H1 (cell line): ENCODE measurements around the gene SCYL1. TPM values are rescaled to one million over a fixed set of nuclear protein-coding genes. Genes with fewer than 3 reads are reported as not detected.

Experiments
- CTCF ChIA-PET: fragments of 300-600 bp; sonication (Branson Sonifier 250); formaldehyde crosslinking; loops from one replicate; lab custom pipeline; 2021; ENCODE audit not compliant: partially characterized antibody; lab: Charles Lee
- POLR2A ChIA-PET: fragments of 300-600 bp; sonication (Branson Sonifier 250); formaldehyde crosslinking; loops from one replicate; lab custom pipeline; 2021; ENCODE audit warnings: inconsistent platforms; ENCODE audit not compliant: partially characterized antibody; lab: Charles Lee
- DNase-seq, 2 experiments: peaks; one replicate each; pipeline versions ENCODE4 v3.0.0 to v3.0.0-alpha.2; 2010 to 2022; ENCODE audit warnings: low spot score in 2 of 2, low read depth in 1 of 2, mixed read lengths in 1 of 2
- FAIRE-seq: peaks from 2 replicates; lab custom pipeline; 2011; peaks lifted over from hg19 to GRCh38; lab: Jason Lieb, UNC
- H2AFZ ChIP-seq: 2 replicates; pipeline ENCODE4 v1.8.1; 2012; ENCODE audit warnings: low read length, inconsistent platforms
- H2AK5ac ChIP-seq: 2 replicates; pipeline ENCODE4 v1.6.1; 2013; ENCODE audit warnings: low read depth, low read length
- H2BK120ac ChIP-seq: replicated peaks from 2 replicates; pipeline ENCODE3; 2013; ENCODE audit warnings: low read depth, low read length, inconsistent platforms
- H2BK12ac ChIP-seq: 2 replicates; pipeline ENCODE4 v1.6.1; 2013; ENCODE audit warnings: low read depth, low read length
- H2BK15ac ChIP-seq: 2 replicates; pipeline ENCODE4 v1.6.1; 2013; ENCODE audit warnings: low read length
- H2BK20ac ChIP-seq: 2 replicates; pipeline ENCODE4 v1.6.1; 2013; ENCODE audit warnings: low read length
- H2BK5ac ChIP-seq: 2 replicates; pipeline ENCODE4 v1.6.1; 2013; ENCODE audit warnings: low read depth, low read length
- H3K14ac ChIP-seq: 2 replicates; pipeline ENCODE4 v1.6.1; 2013; ENCODE audit warnings: inconsistent platforms; ENCODE audit not compliant: insufficient read length
- H3K18ac ChIP-seq: 2 replicates; pipeline ENCODE4 v1.6.1; 2013; ENCODE audit warnings: low read length; ENCODE audit errors: extremely low read depth
- H3K23ac ChIP-seq: 2 replicates; pipeline ENCODE4 v1.6.1; 2013; ENCODE audit warnings: inconsistent platforms; ENCODE audit not compliant: insufficient read length
- H3K23me2 ChIP-seq: 2 replicates; pipeline ENCODE4 v1.6.1; 2013; ENCODE audit warnings: low read depth, low read length
- H3K27ac ChIP-seq: 2 replicates; pipeline ENCODE4 v1.6.1; 2011; ENCODE audit warnings: low read depth, low read length, inconsistent platforms
- H3K27me3 ChIP-seq, 4 experiments: replicated peaks in 1 of 4; 1 replicate in 1 of 4; 2 replicates in 3 of 4; pipeline versions ENCODE4 v1.6.1 to v1.8.1; 2011 to 2013; ENCODE audit warnings: low read length in 3 of 4, mild to moderate bottlenecking in 3 of 4, inconsistent platforms in 2 of 4, mixed read lengths in 2 of 4, moderate library complexity in 1 of 4; ENCODE audit not compliant: control insufficient read depth in 3 of 4, insufficient read depth in 3 of 4; ENCODE audit errors: extremely low read depth in 1 of 4
- H3K36me3 ChIP-seq, 4 experiments: 2 replicates each; pipeline versions ENCODE4 v1.6.1 to v1.8.1; 2011 to 2013; ENCODE audit warnings: mild to moderate bottlenecking in 4 of 4, low read length in 3 of 4, moderate library complexity in 2 of 4, control low read depth in 1 of 4, inconsistent platforms in 1 of 4; ENCODE audit not compliant: insufficient read depth in 4 of 4, control insufficient read depth in 2 of 4
- H3K4ac ChIP-seq: replicated peaks from 2 replicates; pipeline ENCODE3; 2013; ENCODE audit warnings: low read length, low read depth, mixed read lengths, inconsistent platforms; ENCODE audit not compliant: insufficient read length
- H3K4me1 ChIP-seq, 4 experiments: replicated peaks in 1 of 4; 1 replicate in 1 of 4; 2 replicates in 3 of 4; pipeline versions ENCODE4 v1.6.1 to v1.8.1; 2011 to 2013; ENCODE audit warnings: low read length in 3 of 4, inconsistent platforms in 2 of 4, mixed read lengths in 1 of 4; ENCODE audit not compliant: insufficient read depth in 4 of 4, control insufficient read depth in 3 of 4
- H3K4me2 ChIP-seq, 2 experiments: 2 replicates each; pipeline versions ENCODE4 v1.6.1 to v1.8.1; 2011 to 2013; ENCODE audit warnings: low read depth in 2 of 2, low read length in 2 of 2, control low read depth in 1 of 2, inconsistent platforms in 1 of 2, mild to moderate bottlenecking in 1 of 2; ENCODE audit not compliant: insufficient read depth in 1 of 2
- H3K4me3 ChIP-seq, 4 experiments: fragments of 200-600, 300-600 bp in 1 of 4; sonication (generic), shearing (Covaris generic), sonication (Bioruptor Twin) in 1 of 4; 2 replicates each; pipeline versions ENCODE4 v1.5.1 to v1.8.1; 2011 to 2016; ENCODE audit warnings: low read length in 4 of 4, low read depth in 3 of 4, control low read depth in 2 of 4, inconsistent platforms in 2 of 4, mild to moderate bottlenecking in 2 of 4, mixed read lengths in 1 of 4, moderate library complexity in 1 of 4; ENCODE audit not compliant: insufficient read depth in 2 of 4; ENCODE audit errors: extremely low read depth in 1 of 4
- H3K56ac ChIP-seq: replicated peaks from 2 replicates; pipeline ENCODE3; 2013; ENCODE audit warnings: low read depth, mild to moderate bottlenecking, mixed read lengths, low read length, inconsistent platforms; ENCODE audit not compliant: insufficient read length
- H3K79me1 ChIP-seq: 2 replicates; pipeline ENCODE4 v1.6.1; 2013; ENCODE audit warnings: low read depth, low read length, control low read depth
- H3K79me2 ChIP-seq, 2 experiments: 2 replicates each; pipeline versions ENCODE4 v1.6.1 to v1.8.1; 2012 to 2013; ENCODE audit warnings: low read length in 2 of 2, mild to moderate bottlenecking in 2 of 2, inconsistent platforms in 1 of 2; ENCODE audit not compliant: insufficient read depth in 2 of 2, control insufficient read depth in 1 of 2
- H3K9ac ChIP-seq, 4 experiments: replicated peaks in 1 of 4; 1 replicate in 1 of 4; 2 replicates in 3 of 4; pipeline versions ENCODE4 v1.6.1 to v1.8.1; 2011 to 2013; ENCODE audit warnings: low read depth in 3 of 4, low read length in 3 of 4, control low read depth in 2 of 4, mild to moderate bottlenecking in 2 of 4, moderate library complexity in 2 of 4, inconsistent platforms in 1 of 4; ENCODE audit errors: extremely low read depth in 1 of 4
- H3K9me3 ChIP-seq, 2 experiments: 2 replicates each; pipeline versions ENCODE4 v1.6.1 to v1.8.1; 2012 to 2013; ENCODE audit warnings: mild to moderate bottlenecking in 2 of 2, moderate library complexity in 2 of 2, control low read depth in 1 of 2, inconsistent platforms in 1 of 2, low read depth in 1 of 2, low read length in 1 of 2, mixed read lengths in 1 of 2; ENCODE audit not compliant: insufficient read depth in 2 of 2
- H4K20me1 ChIP-seq, 2 experiments: replicated peaks in 1 of 2; 2 replicates each; pipeline versions ENCODE3 to v1.8.1; 2011 to 2013; ENCODE audit warnings: inconsistent platforms in 2 of 2, low read length in 2 of 2, mild to moderate bottlenecking in 1 of 2; ENCODE audit not compliant: insufficient read depth in 2 of 2, control insufficient read depth in 1 of 2
- H4K5ac ChIP-seq: 2 replicates; pipeline ENCODE4 v1.6.1; 2013; ENCODE audit warnings: low read length, low read depth, mixed read lengths, inconsistent platforms; ENCODE audit not compliant: insufficient read length
- H4K8ac ChIP-seq: 2 replicates; pipeline ENCODE4 v1.8.0; 2013; ENCODE audit warnings: mild to moderate bottlenecking, moderate library complexity, low read length, inconsistent platforms; ENCODE audit not compliant: insufficient read depth; ENCODE audit errors: extremely low read depth
- H4K91ac ChIP-seq: replicated peaks from 2 replicates; pipeline ENCODE3; 2013; ENCODE audit warnings: low read length, mixed read lengths, inconsistent platforms; ENCODE audit not compliant: insufficient read length
- CHD1 ChIP-seq: IDR thresholded peaks from 2 replicates; pipeline ENCODE4 v1.6.1; 2012; ENCODE audit warnings: low read depth, low read length, improper control_type of control experiment
- FOSL1 ChIP-seq: IDR thresholded peaks from 2 replicates; pipeline ENCODE4 v1.6.1; 2011; ENCODE audit warnings: mild to moderate bottlenecking, low read depth, low read length, moderate library complexity; ENCODE audit not compliant: insufficient read depth
- JUN ChIP-seq: IDR thresholded peaks from 2 replicates; pipeline ENCODE4 v1.6.1; 2011; ENCODE audit warnings: low read depth, mild to moderate bottlenecking, improper control_type of control experiment, low read length
- KDM1A ChIP-seq: fragments of 200-600, 300-600 bp; sonication (generic); IDR thresholded peaks from 2 replicates; pipeline ENCODE4 v1.7.1; 2016; ENCODE audit warnings: mild to moderate bottlenecking, low read length, borderline replicate concordance
- MAX ChIP-seq: IDR thresholded peaks from 2 replicates; pipeline ENCODE4 v1.6.1; 2012; ENCODE audit warnings: inconsistent platforms
- SIN3A ChIP-seq, 2 experiments: IDR thresholded peaks in 1 of 2; conservative IDR thresholded peaks in 1 of 2; 2 replicates each; pipeline ENCODE4 v1.6.1; 2011 to 2012; ENCODE audit warnings: low read length in 2 of 2, improper control_type of control experiment in 1 of 2, low read depth in 1 of 2, mild to moderate bottlenecking in 1 of 2
- WGBS, 2 experiments: shearing (Covaris generic) in 1 of 2; methylation state at CpG; one replicate each; pipeline versions ENCODE4 v1.1.6 to v1.1.7; 2013 to 2015; ENCODE audit warnings: low lambda C conversion rate in 2 of 2, mixed read lengths in 2 of 2, inconsistent platforms in 1 of 2, low coverage in 1 of 2, missing lambda C conversion rate in 1 of 2; ENCODE audit not compliant: insufficient replicate concordance in 2 of 2, insufficient coverage in 1 of 2, insufficient read length in 1 of 2; ENCODE audit errors: extremely low coverage in 1 of 2, missing lambda C conversion rate in 1 of 2; 5-methylcytosine and 5-hydroxymethylcytosine counted together
- polyA plus RNA-seq, 7 experiments: library from polyadenylated mRNA; depleted of rRNA in 3 of 7; stranded (reverse) in 5 of 7; unstranded in 2 of 7; fragments of >200 nt in 5 of 7; fragments of 200-250 nt in 2 of 7; gene quantifications; 1 replicate in 5 of 7; 2 replicates in 1 of 7; 4 replicates in 1 of 7; pipeline versions ENCODE4 v1.2.1 to v1.2.3, GENCODE V29; 2011 to 2013; ENCODE audit warnings: missing spikeins in 2 of 7, mixed read lengths in 2 of 7
- total RNA-seq: library from RNA; stranded (reverse); fragmentation: NEBNext Ultra II Directional; extraction: Animal tissue kit (Norgen Biotek cat#: 25700); gene quantifications from 2 replicates; pipeline ENCODE4 v1.2.1, GENCODE V29; 2021

SCYL1 gene
- total and polyA plus RNA-seq, 2 of the 8 experiments (the other 6 are each of a cell fraction or from before 2014, with no cell fraction given), result 59.8 to 77.7 TPM

- peak overlapping the region; percentile 82 to 85 for H3K4me2 ChIP-seq
- peaks cover 0 to 3% of the 10 kb centered on the region in 2 experiments; a peak in 1 of 4 replicates for H3K79me2 ChIP-seq
- WGBS, 2 experiments, result 73% methylated on average over 12 of the region's 12 CpGs; no CpG with 5 or more reads in 1 of the 2 experiments
- H2BK12ac ChIP-seq, result 0 out of 2 replicates have a peak overlapping the region, but pooled peaks have one; percentile 14
- FAIRE-seq (no peak), DNase-seq (peak in 1 of 2 experiments; percentile 59)
- H2AK5ac ChIP-seq, result 0 out of 2 replicates have a peak overlapping the region, but pooled peaks have one; percentile 24
- no peak overlapping the region for H3K14ac ChIP-seq
- H4K91ac ChIP-seq, result no peak overlapping the region
- peak overlapping the region; percentile 62; the same call in 1 of the 2 replicates for H3K18ac ChIP-seq
- H3K56ac ChIP-seq, result no peak overlapping the region
- H3K4ac ChIP-seq, result peak overlapping the region; percentile 78
- H3K9me3 ChIP-seq, result no peaks in the 10 kb centered on the region
- H4K5ac ChIP-seq, result no peak overlapping the region
- peaks cover 0 to 12% of the 10 kb centered on the region in 2 experiments for H4K20me1 ChIP-seq
- H2BK15ac ChIP-seq, result 0 out of 2 replicates have a peak overlapping the region, but pooled peaks have one; percentile 72
- H3K4me3 ChIP-seq, result peak overlapping the region; percentile 32 to 55 (median 38); a peak in 6 of 8 replicates
- H2BK20ac ChIP-seq, result peak overlapping the region; percentile 86; the same call in 1 of the 2 replicates
- no peak overlapping the region; the same call in 1 of the 2 replicates for H4K8ac ChIP-seq
- peaks cover 0 to 4% (median 0%) of the 10 kb centered on the region in 4 experiments; a peak in 2 of 7 replicates for H3K27me3 ChIP-seq
- H2BK120ac ChIP-seq, result no peak overlapping the region
- no peak overlapping the region for H3K27ac ChIP-seq
- CTCF ChIA-PET, result interaction anchor here (0.9 to 2.9 kb wide), 7 partner anchors 14 to 168 kb away, joined by 5 to 12 read pairs (median 6); partner anchors contain the start of genes FAM89B and ZNRD2
- peak overlapping the region in 1 of 4 experiments; percentile 57; a peak in 3 of 7 replicates for H3K9ac ChIP-seq
- peaks cover 0 to 14% (median 8%) of the 10 kb centered on the region in 4 experiments; a peak in 5 of 7 replicates for H3K4me1 ChIP-seq
- no peak overlapping the region for H3K23ac ChIP-seq
- TF ChIP-seq JUN (no peak), KDM1A (no peak), FOSL1 (no peak), MAX (no peak), SIN3A (conservative IDR thresholded peaks at IDR 0.05 in 1 of 2, IDR thresholded peaks at IDR 0.05 in 1 of 2; ENCODE audit: low read depth in 1 of 2, low read length in 2 of 2) (no peak), CHD1 (no peak)
- TF ChIP-seq, all 59 proteins: peak for 0
- peaks cover 0 to 5% (median 2%) of the 10 kb centered on the region in 4 experiments; a peak in 2 of 8 replicates for H3K36me3 ChIP-seq
- POLR2A ChIA-PET, result interaction anchor here (0.9 to 7.7 kb wide), 12 partner anchors 16 to 190 kb away, joined by 3 to 87 read pairs (median 4); partner anchors contain the start of genes DPF2, MALAT1, NEAT1 and TIGD3
- H2BK5ac ChIP-seq, result peak overlapping the region; percentile 68; the same call in 1 of the 2 replicates
- no peaks in the 10 kb centered on the region for H3K79me1 ChIP-seq
- H2AFZ ChIP-seq, result peak overlapping the region; percentile 94
- H3K23me2 ChIP-seq, result peaks cover 13% of the 10 kb centered on the region
Observed at GRCh38 chr11:65524014-65524740, 706 bp upstream of the SCYL1 start.
